Keratinocyte (primary cell): ENCODE measurements around the gene PTPRN2. TPM values are rescaled to one million over a fixed set of nuclear protein-coding genes. Genes with fewer than 3 reads are reported as not detected.

ENCODE experiments used
- DNase-seq: peaks from one replicate; pipeline ENCODE4 v3.0.0-alpha.2; 2011; ENCODE audit warnings: low read depth, missing footprints, low spot score
- FAIRE-seq: peaks from 2 replicates; lab custom pipeline; 2011; peaks lifted over from hg19 to GRCh38; lab: Jason Lieb, UNC
- H2AFZ ChIP-seq: 2 replicates; pipeline ENCODE4 v1.6.0; 2012; ENCODE audit warnings: low read length, control low read depth, inconsistent platforms; ENCODE audit not compliant: control insufficient read depth
- H3K27ac ChIP-seq: 2 replicates; pipeline ENCODE4 v1.5.1; 2011; ENCODE audit warnings: low read length; ENCODE audit not compliant: control insufficient read depth, insufficient read depth
- H3K27me3 ChIP-seq: 3 replicates; pipeline ENCODE4 v1.6.0; 2011; ENCODE audit warnings: low read length; ENCODE audit not compliant: control insufficient read depth, insufficient read depth; ENCODE audit errors: extremely low read depth
- H3K36me3 ChIP-seq, 2 experiments: 2 replicates in 1 of 2; 3 replicates in 1 of 2; pipeline ENCODE4 v1.5.1; 2011; ENCODE audit warnings: low read length in 2 of 2, mild to moderate bottlenecking in 1 of 2; ENCODE audit not compliant: control insufficient read depth in 2 of 2, insufficient read depth in 2 of 2; ENCODE audit errors: extremely low read depth in 1 of 2
- H3K4me1 ChIP-seq: 3 replicates; pipeline ENCODE4 v1.5.1; 2011; ENCODE audit warnings: low read length; ENCODE audit not compliant: control insufficient read depth, insufficient read depth; ENCODE audit errors: extremely low read depth
- H3K4me2 ChIP-seq: 3 replicates; pipeline ENCODE4 v1.6.0; 2011; ENCODE audit warnings: low read depth, low read length; ENCODE audit not compliant: control insufficient read depth, insufficient read depth; ENCODE audit errors: extremely low read depth
- H3K4me3 ChIP-seq, 3 experiments: fragments of 200-600 bp in 1 of 3; sonication (generic) in 1 of 3; 2 replicates in 2 of 3; 3 replicates in 1 of 3; pipeline ENCODE4 v1.5.1; 2011 to 2016; ENCODE audit warnings: low read length in 3 of 3, mild to moderate bottlenecking in 3 of 3, control low read depth in 2 of 3, inconsistent platforms in 1 of 3, low read depth in 1 of 3, mixed read lengths in 1 of 3, mixed run types in 1 of 3, moderate library complexity in 1 of 3; ENCODE audit not compliant: control insufficient read depth in 2 of 3, insufficient read depth in 2 of 3; ENCODE audit errors: extremely low read depth in 1 of 3
- H3K79me2 ChIP-seq: 2 replicates; pipeline ENCODE4 v1.6.0; 2012; ENCODE audit warnings: low read length; ENCODE audit not compliant: control insufficient read depth, insufficient read depth
- H3K9ac ChIP-seq: 3 replicates; pipeline ENCODE4 v1.6.0; 2011; ENCODE audit warnings: low read length; ENCODE audit not compliant: control insufficient read depth, insufficient read depth; ENCODE audit errors: extremely low read depth
- H3K9me1 ChIP-seq: 3 replicates; pipeline ENCODE4 v1.6.0; 2011; ENCODE audit warnings: low read length; ENCODE audit not compliant: control insufficient read depth, insufficient read depth; ENCODE audit errors: extremely low read depth
- H3K9me3 ChIP-seq: 2 replicates; pipeline ENCODE4 v1.5.1; 2012; ENCODE audit warnings: low read depth, low read length; ENCODE audit not compliant: control insufficient read depth
- H4K20me1 ChIP-seq: 3 replicates; pipeline ENCODE4 v1.6.0; 2011; ENCODE audit warnings: low read length; ENCODE audit not compliant: control insufficient read depth, insufficient read depth; ENCODE audit errors: extremely low read depth
- EZH2 ChIP-seq: IDR thresholded peaks from one replicate; pipeline ENCODE4 v1.6.1; 2012; ENCODE audit warnings: inconsistent platforms, mild to moderate bottlenecking, low read length, moderate library complexity
- dilution Hi-C: fragments of 300-500 bp; cut with MboI; formaldehyde crosslinking; loops from one replicate; pipeline ENCODE4 v1.7.0; 2020; ENCODE audit warnings: low sequenced_read_pairs; ENCODE audit not compliant: extremely low pct_ligation_motif_present
- polyA plus RNA-seq, 5 experiments: library from polyadenylated mRNA; depleted of rRNA in 3 of 5; stranded (reverse) in 3 of 5; stranded (forward) in 1 of 5; unstranded in 1 of 5; fragments of >200 nt; gene quantifications; 1 replicate in 1 of 5; 2 replicates in 3 of 5; 3 replicates in 1 of 5; pipeline versions ENCODE4 v1.2.1 to v1.2.3, GENCODE V29; 2011 to 2012; ENCODE audit warnings: missing spikeins in 2 of 5, low read depth in 1 of 5, low replicate concordance in 1 of 5
- TF ChIP-seq, protein P1 (sequence below), 3 experiments: IDR thresholded peaks in 1 of 3; conservative IDR thresholded peaks in 1 of 3; optimal IDR thresholded peaks in 1 of 3; 2 replicates in 2 of 3; 3 replicates in 1 of 3; pipeline versions ENCODE3 to v1.5.1; 2011; ENCODE audit warnings: low read length in 3 of 3, mild to moderate bottlenecking in 3 of 3, moderate library complexity in 2 of 3, control low read depth in 1 of 3, inconsistent platforms in 1 of 3; ENCODE audit not compliant: insufficient read depth in 2 of 3; ENCODE audit errors: extremely low read depth in 1 of 3

The PTPRN2 gene
- polyA plus RNA-seq, 1 donor (not counting 4 experiments of a cell fraction or from before 2014, with no cell fraction given), result not detected

- dilution Hi-C loops, result no loop called here
- no peak for TF ChIP-seq EZH2
- TF ChIP-seq, protein P1, sequence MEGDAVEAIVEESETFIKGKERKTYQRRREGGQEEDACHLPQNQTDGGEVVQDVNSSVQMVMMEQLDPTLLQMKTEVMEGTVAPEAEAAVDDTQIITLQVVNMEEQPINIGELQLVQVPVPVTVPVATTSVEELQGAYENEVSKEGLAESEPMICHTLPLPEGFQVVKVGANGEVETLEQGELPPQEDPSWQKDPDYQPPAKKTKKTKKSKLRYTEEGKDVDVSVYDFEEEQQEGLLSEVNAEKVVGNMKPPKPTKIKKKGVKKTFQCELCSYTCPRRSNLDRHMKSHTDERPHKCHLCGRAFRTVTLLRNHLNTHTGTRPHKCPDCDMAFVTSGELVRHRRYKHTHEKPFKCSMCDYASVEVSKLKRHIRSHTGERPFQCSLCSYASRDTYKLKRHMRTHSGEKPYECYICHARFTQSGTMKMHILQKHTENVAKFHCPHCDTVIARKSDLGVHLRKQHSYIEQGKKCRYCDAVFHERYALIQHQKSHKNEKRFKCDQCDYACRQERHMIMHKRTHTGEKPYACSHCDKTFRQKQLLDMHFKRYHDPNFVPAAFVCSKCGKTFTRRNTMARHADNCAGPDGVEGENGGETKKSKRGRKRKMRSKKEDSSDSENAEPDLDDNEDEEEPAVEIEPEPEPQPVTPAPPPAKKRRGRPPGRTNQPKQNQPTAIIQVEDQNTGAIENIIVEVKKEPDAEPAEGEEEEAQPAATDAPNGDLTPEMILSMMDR (optimal IDR thresholded peaks at IDR 0.05 in 1 of 3, IDR thresholded peaks at IDR 0.05 in 1 of 3, conservative IDR thresholded peaks at IDR 0.05 in 1 of 3; ENCODE audit: extremely low read depth in 1 of 3, insufficient read depth in 2 of 3, low read length in 3 of 3), result no peak
- DNase-seq, result no peak
- no peaks in the 10 kb centered on the region for H3K9me1 ChIP-seq
- no peak overlapping the region for H3K9ac ChIP-seq
- H3K4me2 ChIP-seq, result no peak overlapping the region
- H3K27ac ChIP-seq, result no peak overlapping the region
- no peak for FAIRE-seq
- no peaks in the 10 kb centered on the region for H4K20me1 ChIP-seq
- H3K9me3 ChIP-seq, result peaks cover 51% of the 10 kb centered on the region
- H3K4me1 ChIP-seq, result no peaks in the 10 kb centered on the region
- H3K27me3 ChIP-seq, result no peaks in the 10 kb centered on the region
- H3K79me2 ChIP-seq, result no peaks in the 10 kb centered on the region
- H2AFZ ChIP-seq, result no peak overlapping the region
- no peak overlapping the region for H3K4me3 ChIP-seq
- H3K36me3 ChIP-seq, result no peaks in the 10 kb centered on the region
These were observed 1027.9 kb downstream of the PTPRN2 start for GRCh38 chr7:157559596-157560257.

GRCh38 chr7:157558875-157559595 is 1028.6 kb downstream of the PTPRN2 start:
- no peaks in the 10 kb centered on the region for H3K9me1 ChIP-seq
- H3K9ac ChIP-seq, result no peak overlapping the region
- H2AFZ ChIP-seq, result no peak overlapping the region
- TF ChIP-seq EZH2, result no peak
- TF ChIP-seq, protein P1 (optimal IDR thresholded peaks at IDR 0.05 in 1 of 3, IDR thresholded peaks at IDR 0.05 in 1 of 3, conservative IDR thresholded peaks at IDR 0.05 in 1 of 3; ENCODE audit: extremely low read depth in 1 of 3, insufficient read depth in 2 of 3, low read length in 3 of 3), result no peak
- dilution Hi-C loops, result no loop called here
- no peaks in the 10 kb centered on the region for H3K27me3 ChIP-seq
- FAIRE-seq, result no peak
- H3K4me2 ChIP-seq, result no peak overlapping the region
- H3K4me3 ChIP-seq, result no peak overlapping the region
- peaks cover 48% of the 10 kb centered on the region for H3K9me3 ChIP-seq
- no peaks in the 10 kb centered on the region for H3K36me3 ChIP-seq
- H3K4me1 ChIP-seq, result no peaks in the 10 kb centered on the region
- H3K79me2 ChIP-seq, result no peaks in the 10 kb centered on the region
- no peak for DNase-seq
- no peak overlapping the region for H3K27ac ChIP-seq
- no peaks in the 10 kb centered on the region for H4K20me1 ChIP-seq
